OCI-M1 (cell line): Measurements from ENCODE around the gene SLC46A2.

Experiments used
- DNase-seq: peaks from one replicate; lab custom pipeline; 2025; lab: John Stamatoyannopoulos, UW

Gene SLC46A2

DNA sequence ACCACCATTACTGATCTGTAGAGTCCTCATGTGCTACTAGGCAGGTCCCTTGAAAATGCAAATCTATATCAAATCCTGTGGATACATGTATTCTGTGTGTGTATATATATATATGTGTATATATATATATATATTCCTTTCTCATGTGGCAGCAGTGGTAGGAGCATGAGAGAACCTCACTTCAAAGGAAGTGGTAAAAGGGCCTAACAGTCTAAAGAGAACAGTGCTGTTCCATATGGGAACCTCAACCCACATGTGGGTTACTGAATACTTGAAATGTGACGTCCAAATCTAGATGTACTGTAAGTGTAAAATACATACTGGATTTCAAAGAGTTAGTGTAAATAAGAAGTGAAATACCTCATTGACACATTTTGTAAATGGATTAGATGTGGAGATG, 5.4 kb downstream of the SLC46A2 start:
- DNase-seq, result no peak

DNA sequence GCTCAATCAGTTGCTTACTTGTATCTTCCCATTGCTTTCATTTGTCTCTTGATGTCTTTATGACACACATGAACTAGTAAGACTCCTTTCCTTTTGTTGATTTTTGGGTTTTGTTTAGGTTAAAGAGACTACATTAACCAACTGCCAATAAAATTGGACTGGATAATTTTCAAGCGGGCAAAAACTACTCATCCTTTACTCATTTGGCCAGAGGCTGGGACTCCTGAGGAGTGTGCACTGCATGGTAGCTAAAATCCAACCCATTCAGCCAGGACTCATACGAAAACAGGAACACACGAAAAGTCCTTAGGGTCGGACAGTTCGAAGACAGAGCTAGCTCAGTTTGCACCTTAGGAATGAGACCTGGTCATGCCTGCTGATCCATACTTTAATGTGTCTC, 6.0 kb downstream of the SLC46A2 start:
- no peak for DNase-seq

DNA sequence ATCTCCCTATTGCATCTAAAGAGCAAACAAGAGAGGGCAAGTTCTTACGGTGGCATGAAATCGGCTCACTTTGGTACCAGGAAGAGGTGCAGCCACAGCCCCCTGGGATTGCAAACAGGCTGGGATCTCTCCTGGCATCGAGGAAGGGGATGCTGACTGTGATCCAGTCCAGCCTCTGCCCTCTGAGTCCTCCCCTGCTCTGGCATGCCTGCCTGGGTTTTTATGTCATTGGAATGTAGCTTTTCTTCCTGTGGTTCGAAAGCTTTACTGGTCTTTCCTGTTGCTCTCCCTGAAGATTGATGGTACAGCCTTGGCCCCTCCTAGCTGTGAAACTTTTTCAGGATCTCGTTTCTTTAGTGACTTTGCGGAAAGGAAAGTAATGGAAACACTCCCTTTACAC, 6.6 kb downstream of the SLC46A2 start:
- no peak for DNase-seq

- no peak for DNase-seq
Observed at GRCh38 chr9:112881331-112881730, 9.3 kb downstream of the SLC46A2 start.

GRCh38 chr9:112880650-112881049, 10.0 kb downstream of the SLC46A2 start:
- DNase-seq, result no peak

DNA sequence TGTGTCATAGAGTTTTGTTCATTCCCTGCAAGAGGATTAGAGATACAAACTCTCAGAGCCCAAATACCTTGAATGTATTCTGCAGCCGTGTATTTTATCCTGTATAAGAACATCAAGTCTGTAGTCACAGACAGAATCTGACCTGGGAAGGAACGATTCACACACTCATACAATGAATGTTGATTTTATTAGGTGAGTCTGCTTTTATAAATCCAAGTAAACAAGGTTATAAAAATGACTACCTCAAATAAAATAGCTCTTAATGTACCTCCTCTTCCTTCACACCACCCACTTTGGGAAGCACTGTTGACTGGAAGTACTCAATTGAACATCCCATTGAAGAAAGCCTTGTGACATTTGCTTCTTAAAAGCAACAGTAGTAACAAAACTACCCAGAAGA, 11.9 kb downstream of the SLC46A2 start:
- no peak for DNase-seq

DNA sequence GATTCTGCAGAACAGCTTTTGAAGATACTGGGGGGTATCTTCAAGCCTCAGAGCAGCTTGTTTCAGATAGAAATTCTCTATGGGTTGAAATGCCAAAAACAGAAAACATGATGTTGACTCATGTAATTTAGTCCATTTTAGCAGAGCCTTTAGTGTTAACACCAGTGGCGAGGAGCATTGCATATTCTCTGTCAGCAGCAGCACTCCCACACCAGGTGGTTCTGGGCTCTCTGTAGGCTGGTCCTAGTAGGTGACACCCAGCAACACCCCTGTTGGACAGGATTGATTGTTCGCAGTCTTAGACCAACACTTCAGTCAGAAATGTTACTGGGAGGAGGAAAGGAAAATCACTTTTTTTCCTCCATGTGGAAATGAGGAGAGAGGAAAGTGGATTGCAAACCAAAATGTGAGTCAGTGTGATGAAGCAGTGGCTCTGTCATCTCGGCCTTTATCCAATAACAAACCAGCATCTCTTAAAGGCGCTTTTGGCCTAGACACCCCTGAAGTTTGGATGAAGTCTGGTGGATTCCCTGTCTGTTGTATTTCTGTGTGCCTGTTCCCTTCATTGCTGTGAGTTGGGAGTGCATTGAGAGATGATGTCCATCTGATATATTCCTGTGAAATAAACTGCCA, 16.8 kb downstream of the SLC46A2 start:
- DNase-seq, result no peak

GRCh38 chr9:112872019-112872418, 18.7 kb downstream of the SLC46A2 start:
- DNase-seq, result no peak

- DNase-seq, result no peak
Observed at GRCh38 chr9:112870556-112870955, 20.1 kb downstream of the SLC46A2 start.

GRCh38 chr9:112869917-112870316, 20.8 kb downstream of the SLC46A2 start:
- DNase-seq, result no peak

DNA sequence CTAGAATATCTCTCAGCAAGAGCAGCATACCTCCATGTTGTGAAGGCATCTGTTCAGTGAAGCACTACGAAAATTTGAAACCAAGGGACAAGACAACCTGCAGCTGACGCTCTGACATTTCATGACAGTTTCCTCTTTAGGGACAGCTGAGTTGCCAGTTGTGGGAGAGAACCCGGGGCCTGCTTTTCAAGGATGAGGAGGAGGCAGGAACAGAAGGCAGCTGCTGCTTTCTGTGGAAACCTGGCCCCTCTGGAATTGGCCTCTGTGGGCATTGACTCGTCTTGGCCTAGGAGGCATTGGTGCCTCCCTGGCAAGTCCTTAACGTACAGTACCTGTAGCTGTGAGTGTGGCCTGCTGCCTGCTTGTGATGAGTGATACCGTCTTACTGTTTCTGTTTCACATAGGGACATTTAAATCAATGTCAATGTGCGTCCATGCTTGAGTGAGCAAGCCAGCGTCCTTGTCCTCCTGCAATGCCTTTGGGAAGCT, 21.6 kb downstream of the SLC46A2 start:
- DNase-seq, result no peak

DNA sequence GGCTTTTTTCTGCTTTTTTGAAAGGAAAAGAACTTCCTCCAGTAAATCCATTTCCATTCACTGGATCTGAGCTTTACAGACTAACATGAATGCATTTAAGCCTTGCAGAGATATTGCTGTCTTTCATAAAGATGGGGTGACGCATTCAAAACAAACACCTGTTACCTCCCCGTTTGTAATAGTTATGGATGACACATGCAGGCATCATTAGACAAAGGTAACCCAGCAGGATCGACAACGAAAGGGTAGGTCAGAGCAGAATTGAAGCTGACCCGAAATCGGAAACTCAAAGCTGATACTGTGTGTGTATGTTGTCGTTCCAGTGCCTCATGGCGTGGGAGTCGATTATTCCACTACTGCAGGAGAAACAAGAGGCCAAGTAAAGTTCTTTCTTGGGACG, 22.2 kb downstream of the SLC46A2 start:
- DNase-seq, result no peak

- DNase-seq, result peak; percentile 87
Observed at GRCh38 chr9:112867275-112867991, 23.2 kb downstream of the SLC46A2 start.

GRCh38 chr9:112866662-112867274, 23.9 kb downstream of the SLC46A2 start:
- peak; percentile 19 for DNase-seq

DNA sequence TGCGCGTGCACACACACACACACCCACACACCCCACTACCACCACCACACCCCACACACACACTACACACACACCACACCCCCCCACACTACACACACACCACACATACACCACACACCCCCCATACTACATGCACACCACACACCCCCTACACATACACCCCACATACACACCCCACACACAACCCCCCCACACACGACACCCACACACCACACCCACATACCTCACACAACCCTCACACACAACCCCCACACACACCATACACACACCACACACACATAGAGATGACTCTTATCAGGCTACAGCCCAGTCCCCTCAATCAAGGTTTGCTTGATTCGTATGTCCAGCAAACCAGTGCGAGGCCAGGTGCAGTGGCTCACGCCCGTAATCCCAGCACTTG, 25.7 kb downstream of the SLC46A2 start:
- DNase-seq, result no peak

DNA sequence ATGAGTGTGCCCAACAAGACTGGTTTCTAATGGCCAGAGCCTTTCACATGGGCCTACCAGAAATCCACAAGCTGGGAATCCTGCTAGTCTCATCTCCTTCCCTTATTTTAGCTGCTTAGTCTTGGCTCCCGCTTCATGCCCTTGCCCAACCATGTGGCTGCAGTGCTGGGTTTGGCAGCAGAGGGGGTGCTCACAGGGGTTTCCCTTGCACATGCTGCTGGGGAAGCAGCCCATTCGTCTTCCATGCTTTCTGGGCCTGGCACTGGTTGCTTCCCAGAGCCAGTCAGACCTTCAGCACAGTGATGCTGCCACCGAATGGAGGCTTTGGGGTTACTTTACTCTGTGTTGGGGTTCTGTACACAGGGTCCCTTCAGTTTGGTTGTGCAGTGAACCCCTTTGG, 26.3 kb downstream of the SLC46A2 start:
- DNase-seq, result no peak

DNA sequence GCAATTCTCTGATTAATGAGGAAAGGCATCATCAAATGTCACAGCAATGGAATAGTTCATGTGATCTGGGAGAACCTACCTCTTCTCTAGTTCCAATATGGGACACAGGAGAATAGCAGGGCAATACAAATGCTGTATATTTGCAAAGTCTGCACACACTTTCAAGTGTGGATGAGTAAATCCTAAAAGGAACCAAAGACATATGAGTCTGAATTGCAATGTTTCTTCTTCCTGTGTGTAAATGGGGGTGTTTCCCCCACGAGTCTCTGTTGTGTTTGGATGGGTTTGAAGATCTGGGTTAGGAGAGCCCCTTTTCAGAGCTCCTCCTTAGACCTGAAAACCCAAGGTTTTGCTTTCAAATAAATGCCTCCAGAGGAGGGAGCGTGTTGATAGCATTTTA, 26.9 kb downstream of the SLC46A2 start:
- DNase-seq, result no peak

DNA sequence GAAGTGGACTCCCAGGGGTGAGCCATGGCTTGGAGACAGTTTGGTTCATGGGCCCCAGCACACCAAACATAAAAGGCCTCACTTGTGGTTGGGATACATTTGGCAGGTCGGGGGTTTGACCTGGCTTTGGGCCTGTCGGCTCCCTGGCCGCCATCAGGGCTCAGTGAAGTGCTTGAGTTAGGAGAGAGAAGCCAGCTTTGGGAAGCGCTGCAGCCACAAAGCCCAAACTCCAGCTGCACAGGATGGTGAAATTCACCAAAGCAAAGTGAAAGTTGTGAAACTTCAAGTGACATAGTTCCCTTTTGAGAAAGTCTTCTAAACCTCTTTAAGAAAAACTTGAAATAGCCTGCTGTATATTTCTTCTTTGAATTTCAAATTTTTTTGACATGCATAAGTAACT, 27.5 kb downstream of the SLC46A2 start:
- peak; percentile 41 for DNase-seq

- no peak for DNase-seq
Observed at GRCh38 chr9:112861638-112862555, 28.8 kb downstream of the SLC46A2 start.

- DNase-seq, result no peak
Observed at GRCh38 chr9:112861155-112861554, 29.5 kb downstream of the SLC46A2 start.

GRCh38 chr9:112860451-112860850, 30.2 kb downstream of the SLC46A2 start:
- no peak for DNase-seq

DNA sequence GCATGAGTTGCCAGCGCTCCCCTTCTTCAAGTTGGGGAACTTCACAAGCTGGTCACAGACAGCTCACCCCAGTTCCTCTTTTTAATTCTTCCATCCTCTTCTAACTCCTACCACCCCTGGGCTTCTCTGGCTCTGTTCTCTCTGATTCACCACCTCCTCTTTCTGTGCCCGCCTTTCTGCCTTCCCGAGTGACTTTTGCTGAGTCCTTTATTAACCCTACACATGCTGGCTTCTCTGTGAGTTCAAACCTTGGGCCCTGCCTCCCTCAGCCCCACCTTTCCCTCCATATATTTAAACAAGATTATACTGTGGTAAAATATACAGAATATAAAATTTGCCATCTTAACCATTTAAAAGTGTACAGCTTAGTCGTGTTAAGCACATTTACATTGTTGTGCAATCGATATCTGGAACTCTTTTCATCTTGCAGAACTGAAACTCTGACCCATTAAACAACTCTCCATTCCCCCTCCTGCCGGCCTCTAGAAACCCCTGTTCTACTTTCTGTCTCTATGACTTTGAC, 32.0 kb downstream of the SLC46A2 start:
- peak; percentile 63 for DNase-seq
